H9 (cell line): ENCODE measurements around the gene CADM1. TPM values are rescaled to one million over a fixed set of nuclear protein-coding genes. Genes with fewer than 3 reads are reported as not detected.

Experiments
- DNase-seq: peaks from one replicate; pipeline ENCODE4 v3.0.0-alpha.2; 2017
- H2AFZ ChIP-seq: one replicate; pipeline ENCODE4 v1.6.1; 2013; ENCODE audit warnings: mild to moderate bottlenecking, low read length, control low read depth, moderate library complexity
- H2AK5ac ChIP-seq: 2 replicates; pipeline ENCODE4 v1.6.1; 2013; ENCODE audit warnings: low read length, control low read depth, mixed read lengths; ENCODE audit not compliant: insufficient read length
- H2BK120ac ChIP-seq: one replicate; pipeline ENCODE4 v1.6.1; 2013; ENCODE audit warnings: low read depth, mild to moderate bottlenecking, low read length, control low read depth, inconsistent platforms; ENCODE audit not compliant: poor library complexity, severe bottlenecking
- H2BK12ac ChIP-seq: 2 replicates; pipeline ENCODE4 v1.6.1; 2013; ENCODE audit warnings: low read length, control low read depth, mixed read lengths, low read depth; ENCODE audit not compliant: insufficient read length
- H2BK15ac ChIP-seq: 2 replicates; pipeline ENCODE4 v1.6.1; 2013; ENCODE audit warnings: low read depth, low read length, control low read depth
- H2BK20ac ChIP-seq: one replicate; pipeline ENCODE4 v1.6.1; 2013; ENCODE audit warnings: low read depth, mild to moderate bottlenecking, low read length, control low read depth, inconsistent platforms; ENCODE audit not compliant: poor library complexity, severe bottlenecking
- H2BK5ac ChIP-seq: 2 replicates; pipeline ENCODE4 v1.6.1; 2013; ENCODE audit warnings: low read length, control low read depth, mixed read lengths; ENCODE audit not compliant: insufficient read length
- H3K14ac ChIP-seq: 2 replicates; pipeline ENCODE4 v1.6.1; 2013; ENCODE audit warnings: low read length, control low read depth; ENCODE audit not compliant: insufficient read depth
- H3K18ac ChIP-seq: 2 replicates; pipeline ENCODE4 v1.6.1; 2013; ENCODE audit warnings: low read depth, mild to moderate bottlenecking, mixed read lengths, low read length, control low read depth; ENCODE audit not compliant: insufficient read length
- H3K23ac ChIP-seq: 2 replicates; pipeline ENCODE4 v1.6.1; 2013; ENCODE audit warnings: low read length, control low read depth, mixed read lengths, low read depth; ENCODE audit not compliant: insufficient read length
- H3K23me2 ChIP-seq: 2 replicates; pipeline ENCODE4 v1.6.1; 2013; ENCODE audit warnings: low read depth, mild to moderate bottlenecking, mixed read lengths, low read length, control low read depth; ENCODE audit not compliant: insufficient read length, poor library complexity, severe bottlenecking
- H3K27ac ChIP-seq: 2 replicates; pipeline ENCODE4 v1.5.1; 2013; ENCODE audit warnings: low read length, control low read depth, mixed read lengths, low read depth; ENCODE audit not compliant: insufficient read length
- H3K27me3 ChIP-seq: 2 replicates; pipeline ENCODE4 v1.6.1; 2013; ENCODE audit warnings: low read length, control low read depth, inconsistent platforms; ENCODE audit not compliant: insufficient read depth
- H3K4ac ChIP-seq: 2 replicates; pipeline ENCODE4 v1.6.1; 2013; ENCODE audit warnings: low read depth, mild to moderate bottlenecking, control low read depth, inconsistent platforms, low read length, moderate library complexity
- H3K4me1 ChIP-seq: 2 replicates; pipeline ENCODE4 v1.6.1; 2013; ENCODE audit warnings: low read length, control low read depth, inconsistent platforms; ENCODE audit not compliant: insufficient read depth
- H3K4me2 ChIP-seq: 2 replicates; pipeline ENCODE4 v1.6.1; 2013; ENCODE audit warnings: low read length, control low read depth, mixed read lengths; ENCODE audit not compliant: insufficient read length, insufficient read depth
- H3K56ac ChIP-seq: 2 replicates; pipeline ENCODE4 v1.6.1; 2013; ENCODE audit warnings: low read depth, mild to moderate bottlenecking, mixed read lengths, low read length, control low read depth; ENCODE audit not compliant: insufficient read length
- H3K79me1 ChIP-seq: 2 replicates; pipeline ENCODE4 v1.6.1; 2013; ENCODE audit warnings: low read depth, mild to moderate bottlenecking, moderate library complexity, low read length, control low read depth, inconsistent platforms; ENCODE audit not compliant: insufficient read depth, poor library complexity, severe bottlenecking
- H3K79me2 ChIP-seq: 2 replicates; pipeline ENCODE4 v1.6.1; 2013; ENCODE audit warnings: low read length, control low read depth, inconsistent platforms; ENCODE audit not compliant: insufficient read depth
- H3K9ac ChIP-seq: 2 replicates; pipeline ENCODE4 v1.6.1; 2013; ENCODE audit warnings: low read length, control low read depth, mixed read lengths; ENCODE audit not compliant: insufficient read length; ENCODE audit errors: extremely low read depth
- H3K9me3 ChIP-seq: one replicate; pipeline ENCODE4 v1.6.1; 2013; ENCODE audit warnings: low read depth, low read length, inconsistent platforms; ENCODE audit not compliant: control insufficient read depth
- H3T11ph ChIP-seq: one replicate; pipeline ENCODE4 v1.6.1; 2013; ENCODE audit warnings: mild to moderate bottlenecking, low read length, control low read depth, inconsistent platforms
- H4K20me1 ChIP-seq: one replicate; pipeline ENCODE4 v1.6.1; 2013; ENCODE audit not compliant: control insufficient read depth, insufficient read length, insufficient read depth
- H4K5ac ChIP-seq: 2 replicates; pipeline ENCODE4 v1.6.1; 2013; ENCODE audit warnings: low read depth, mild to moderate bottlenecking, mixed read lengths, low read length, control low read depth; ENCODE audit not compliant: insufficient read length
- H4K8ac ChIP-seq: replicated peaks from 2 replicates; pipeline ENCODE4 v1.6.1; 2013; ENCODE audit warnings: low read length, control low read depth, mixed read lengths, low read depth; ENCODE audit not compliant: insufficient read length
- H4K91ac ChIP-seq: 2 replicates; pipeline ENCODE4 v1.6.1; 2013; ENCODE audit warnings: low read depth, mild to moderate bottlenecking, moderate library complexity, mixed read lengths, low read length, control low read depth; ENCODE audit not compliant: insufficient read length
- H3K27ac Mint-ChIP-seq, 3 experiments: 2 replicates in 2 of 3; 3 replicates in 1 of 3; pipeline ENCODE4 v1.8.0; 2020 to 2021; ENCODE audit warnings: mixed read lengths in 3 of 3, mild to moderate bottlenecking in 1 of 3, moderate library complexity in 1 of 3
- H3K27me3 Mint-ChIP-seq: 2 replicates; pipeline ENCODE4 v1.8.0; 2021; ENCODE audit warnings: low read depth, mild to moderate bottlenecking, moderate library complexity, mixed read lengths
- H3K36me3 Mint-ChIP-seq, 3 experiments: 2 replicates in 2 of 3; 3 replicates in 1 of 3; pipeline ENCODE4 v1.8.0; 2020 to 2021; ENCODE audit warnings: low read depth in 3 of 3, mixed read lengths in 3 of 3; ENCODE audit not compliant: insufficient read depth in 1 of 3
- H3K4me1 Mint-ChIP-seq, 2 experiments: 2 replicates each; pipeline ENCODE4 v1.8.0; 2020; ENCODE audit warnings: mixed read lengths in 2 of 2
- H3K4me3 Mint-ChIP-seq, 2 experiments: 2 replicates in 1 of 2; 3 replicates in 1 of 2; pipeline ENCODE4 v1.8.0; 2020 to 2021; ENCODE audit warnings: mild to moderate bottlenecking in 2 of 2, mixed read lengths in 2 of 2, moderate library complexity in 1 of 2
- H3K9me3 Mint-ChIP-seq, 2 experiments: 2 replicates in 1 of 2; 3 replicates in 1 of 2; pipeline ENCODE4 v1.8.0; 2020; ENCODE audit warnings: mild to moderate bottlenecking in 2 of 2, mixed read lengths in 2 of 2, moderate library complexity in 1 of 2
- WGBS: extraction: QIAGEN DNeasy Blood & Tissue Kit; methylation state at CpG from one replicate; pipeline ENCODE4 v1.1.7; 2013; ENCODE audit warnings: missing lambda C conversion rate, low lambda C conversion rate, mixed read lengths; ENCODE audit not compliant: insufficient read length; ENCODE audit errors: extremely low coverage; 5-methylcytosine and 5-hydroxymethylcytosine counted together
- total RNA-seq: library from RNA; stranded (reverse); gene quantifications from 2 replicates; pipeline ENCODE4 v1.2.1, GENCODE V29; 2021
- TF ChIP-seq, protein P1 (sequence below): fragments of 200-600 bp; sonication (generic); conservative IDR thresholded peaks from 3 replicates; pipeline ENCODE4 v1.8.0; 2021; ENCODE audit warnings: antibody characterized with exemption, mild to moderate bottlenecking

CADM1 gene
- total RNA-seq, 1 experiment from 2014 or later: 11.9 TPM

DNA sequence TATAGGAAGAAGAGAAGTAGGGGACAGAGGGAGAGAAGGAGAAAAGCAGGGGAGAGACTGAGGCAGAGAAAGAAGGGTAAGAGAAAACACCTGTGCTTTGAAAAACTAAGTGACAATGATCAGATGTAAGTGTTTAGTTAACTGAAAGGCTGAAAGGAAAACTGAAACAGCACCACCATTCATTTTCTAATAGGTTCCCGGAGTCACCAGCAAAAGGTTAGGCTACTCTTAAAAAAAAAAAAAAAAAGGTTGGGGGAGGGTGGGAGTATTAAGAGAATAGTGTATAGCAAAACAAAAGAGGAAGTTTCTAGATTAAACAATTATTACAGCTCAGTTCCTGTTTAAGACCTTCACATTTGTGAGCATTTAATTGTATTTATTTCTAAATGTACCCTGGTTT lies 113.8 kb downstream of the CADM1 start:
- H3K4me2 ChIP-seq: no peak overlapping the region
- Mint-ChIP-seq H3K27ac (0 out of 7 replicates have a peak overlapping the region, but pooled peaks of 1 of the 3 experiments have one; percentile 62), H3K4me1 (peaks cover 18 to 32% of the 10 kb centered on the region in 2 experiments), H3K27me3 (peaks cover 99% of the 10 kb centered on the region), H3K4me3 (no peak overlapping the region; a peak in 1 of 5 replicates), H3K36me3 (no peaks in the 10 kb centered on the region), H3K9me3 (peaks cover 0 to 3% of the 10 kb centered on the region in 2 experiments; a peak in 1 of 5 replicates)
- no peaks in the 10 kb centered on the region for H3K23me2 ChIP-seq
- no peak overlapping the region for H3T11ph ChIP-seq
- no peaks in the 10 kb centered on the region for H3K9me3 ChIP-seq
- H3K27me3 ChIP-seq: peaks cover 68% of the 10 kb centered on the region
- H2BK12ac ChIP-seq: no peak overlapping the region
- no peak overlapping the region for H3K14ac ChIP-seq
- no peak overlapping the region for H4K91ac ChIP-seq
- H3K4me1 ChIP-seq: no peaks in the 10 kb centered on the region
- no peak overlapping the region for H3K23ac ChIP-seq
- no peak overlapping the region for H3K27ac ChIP-seq
- no peaks in the 10 kb centered on the region for H3K79me1 ChIP-seq
- no peaks in the 10 kb centered on the region for H4K20me1 ChIP-seq
- no peak overlapping the region for H3K9ac ChIP-seq
- H2AFZ ChIP-seq: no peak overlapping the region
- H4K5ac ChIP-seq: no peak overlapping the region
- H3K18ac ChIP-seq: no peak overlapping the region
- H2BK120ac ChIP-seq: no peak overlapping the region
- H2BK20ac ChIP-seq: no peak overlapping the region
- no peak overlapping the region for H2AK5ac ChIP-seq
- H3K56ac ChIP-seq: no peak overlapping the region
- no peak overlapping the region for H4K8ac ChIP-seq
- H2BK5ac ChIP-seq: no peak overlapping the region
- WGBS: no CpG with 5 or more reads among the region's 1 CpG
- no peaks in the 10 kb centered on the region for H3K79me2 ChIP-seq
- no peak overlapping the region for H3K4ac ChIP-seq
- TF ChIP-seq, protein P1, sequence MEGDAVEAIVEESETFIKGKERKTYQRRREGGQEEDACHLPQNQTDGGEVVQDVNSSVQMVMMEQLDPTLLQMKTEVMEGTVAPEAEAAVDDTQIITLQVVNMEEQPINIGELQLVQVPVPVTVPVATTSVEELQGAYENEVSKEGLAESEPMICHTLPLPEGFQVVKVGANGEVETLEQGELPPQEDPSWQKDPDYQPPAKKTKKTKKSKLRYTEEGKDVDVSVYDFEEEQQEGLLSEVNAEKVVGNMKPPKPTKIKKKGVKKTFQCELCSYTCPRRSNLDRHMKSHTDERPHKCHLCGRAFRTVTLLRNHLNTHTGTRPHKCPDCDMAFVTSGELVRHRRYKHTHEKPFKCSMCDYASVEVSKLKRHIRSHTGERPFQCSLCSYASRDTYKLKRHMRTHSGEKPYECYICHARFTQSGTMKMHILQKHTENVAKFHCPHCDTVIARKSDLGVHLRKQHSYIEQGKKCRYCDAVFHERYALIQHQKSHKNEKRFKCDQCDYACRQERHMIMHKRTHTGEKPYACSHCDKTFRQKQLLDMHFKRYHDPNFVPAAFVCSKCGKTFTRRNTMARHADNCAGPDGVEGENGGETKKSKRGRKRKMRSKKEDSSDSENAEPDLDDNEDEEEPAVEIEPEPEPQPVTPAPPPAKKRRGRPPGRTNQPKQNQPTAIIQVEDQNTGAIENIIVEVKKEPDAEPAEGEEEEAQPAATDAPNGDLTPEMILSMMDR: no peak
- H2BK15ac ChIP-seq: no peak overlapping the region
- no peak for DNase-seq
